ENCODE data around the gene GRM5.

DNA sequence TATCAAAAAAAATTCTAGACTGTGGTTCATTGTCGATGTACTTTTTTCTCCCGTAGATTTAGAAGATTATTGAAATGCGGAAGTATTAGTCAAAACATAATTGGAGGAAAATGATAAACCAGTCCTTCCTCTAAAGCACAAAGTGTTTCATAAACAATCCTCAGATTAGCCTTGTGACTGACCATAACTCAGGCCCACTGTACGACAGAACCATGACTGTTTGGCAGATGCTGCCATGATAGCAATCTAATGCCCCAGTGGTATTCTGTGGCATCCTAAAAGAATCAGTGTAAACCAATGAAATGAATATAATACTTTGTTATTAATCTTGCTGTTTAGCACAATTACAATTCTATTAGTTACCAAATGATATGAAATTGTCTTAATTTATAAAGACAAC, 601.3 kb downstream of the GRM5 start:
- TF ChIP-seq, protein P1, sequence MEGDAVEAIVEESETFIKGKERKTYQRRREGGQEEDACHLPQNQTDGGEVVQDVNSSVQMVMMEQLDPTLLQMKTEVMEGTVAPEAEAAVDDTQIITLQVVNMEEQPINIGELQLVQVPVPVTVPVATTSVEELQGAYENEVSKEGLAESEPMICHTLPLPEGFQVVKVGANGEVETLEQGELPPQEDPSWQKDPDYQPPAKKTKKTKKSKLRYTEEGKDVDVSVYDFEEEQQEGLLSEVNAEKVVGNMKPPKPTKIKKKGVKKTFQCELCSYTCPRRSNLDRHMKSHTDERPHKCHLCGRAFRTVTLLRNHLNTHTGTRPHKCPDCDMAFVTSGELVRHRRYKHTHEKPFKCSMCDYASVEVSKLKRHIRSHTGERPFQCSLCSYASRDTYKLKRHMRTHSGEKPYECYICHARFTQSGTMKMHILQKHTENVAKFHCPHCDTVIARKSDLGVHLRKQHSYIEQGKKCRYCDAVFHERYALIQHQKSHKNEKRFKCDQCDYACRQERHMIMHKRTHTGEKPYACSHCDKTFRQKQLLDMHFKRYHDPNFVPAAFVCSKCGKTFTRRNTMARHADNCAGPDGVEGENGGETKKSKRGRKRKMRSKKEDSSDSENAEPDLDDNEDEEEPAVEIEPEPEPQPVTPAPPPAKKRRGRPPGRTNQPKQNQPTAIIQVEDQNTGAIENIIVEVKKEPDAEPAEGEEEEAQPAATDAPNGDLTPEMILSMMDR (IDR thresholded peaks at IDR 0.05; ENCODE audit: low read depth, low read length, missing input control): no peak
- no peak for TF ChIP-seq JUND (IDR thresholded peaks at IDR 0.05)
- TF ChIP-seq, protein P2, sequence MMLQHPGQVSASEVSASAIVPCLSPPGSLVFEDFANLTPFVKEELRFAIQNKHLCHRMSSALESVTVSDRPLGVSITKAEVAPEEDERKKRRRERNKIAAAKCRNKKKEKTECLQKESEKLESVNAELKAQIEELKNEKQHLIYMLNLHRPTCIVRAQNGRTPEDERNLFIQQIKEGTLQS (IDR thresholded peaks at IDR 0.05): no peak
- TF ChIP-seq, protein P3, sequence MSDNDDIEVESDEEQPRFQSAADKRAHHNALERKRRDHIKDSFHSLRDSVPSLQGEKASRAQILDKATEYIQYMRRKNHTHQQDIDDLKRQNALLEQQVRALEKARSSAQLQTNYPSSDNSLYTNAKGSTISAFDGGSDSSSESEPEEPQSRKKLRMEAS (IDR thresholded peaks at IDR 0.05): no peak
- no peak for TF ChIP-seq GABPA (IDR thresholded peaks at IDR 0.05 in 1 of 2, conservative IDR thresholded peaks at IDR 0.05 in 1 of 2)
- TF ChIP-seq TAF1 (conservative IDR thresholded peaks at IDR 0.05): no peak
- TF ChIP-seq HNF4A (conservative IDR thresholded peaks at IDR 0.05): no peak
- TF ChIP-seq, protein P4, sequence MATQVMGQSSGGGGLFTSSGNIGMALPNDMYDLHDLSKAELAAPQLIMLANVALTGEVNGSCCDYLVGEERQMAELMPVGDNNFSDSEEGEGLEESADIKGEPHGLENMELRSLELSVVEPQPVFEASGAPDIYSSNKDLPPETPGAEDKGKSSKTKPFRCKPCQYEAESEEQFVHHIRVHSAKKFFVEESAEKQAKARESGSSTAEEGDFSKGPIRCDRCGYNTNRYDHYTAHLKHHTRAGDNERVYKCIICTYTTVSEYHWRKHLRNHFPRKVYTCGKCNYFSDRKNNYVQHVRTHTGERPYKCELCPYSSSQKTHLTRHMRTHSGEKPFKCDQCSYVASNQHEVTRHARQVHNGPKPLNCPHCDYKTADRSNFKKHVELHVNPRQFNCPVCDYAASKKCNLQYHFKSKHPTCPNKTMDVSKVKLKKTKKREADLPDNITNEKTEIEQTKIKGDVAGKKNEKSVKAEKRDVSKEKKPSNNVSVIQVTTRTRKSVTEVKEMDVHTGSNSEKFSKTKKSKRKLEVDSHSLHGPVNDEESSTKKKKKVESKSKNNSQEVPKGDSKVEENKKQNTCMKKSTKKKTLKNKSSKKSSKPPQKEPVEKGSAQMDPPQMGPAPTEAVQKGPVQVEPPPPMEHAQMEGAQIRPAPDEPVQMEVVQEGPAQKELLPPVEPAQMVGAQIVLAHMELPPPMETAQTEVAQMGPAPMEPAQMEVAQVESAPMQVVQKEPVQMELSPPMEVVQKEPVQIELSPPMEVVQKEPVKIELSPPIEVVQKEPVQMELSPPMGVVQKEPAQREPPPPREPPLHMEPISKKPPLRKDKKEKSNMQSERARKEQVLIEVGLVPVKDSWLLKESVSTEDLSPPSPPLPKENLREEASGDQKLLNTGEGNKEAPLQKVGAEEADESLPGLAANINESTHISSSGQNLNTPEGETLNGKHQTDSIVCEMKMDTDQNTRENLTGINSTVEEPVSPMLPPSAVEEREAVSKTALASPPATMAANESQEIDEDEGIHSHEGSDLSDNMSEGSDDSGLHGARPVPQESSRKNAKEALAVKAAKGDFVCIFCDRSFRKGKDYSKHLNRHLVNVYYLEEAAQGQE (IDR thresholded peaks at IDR 0.05): no peak
- TF ChIP-seq RAD21 (IDR thresholded peaks at IDR 0.05): no peak
- TF ChIP-seq EGR1 (IDR thresholded peaks at IDR 0.05; ENCODE audit: low read depth in 2 of 2): no peak
